ENCODE results near the gene PUS3.
A peak's percentile ranks its signal among the peaks of the same experiment; 100 is the strongest.

Gene PUS3

GRCh38 chr11:125902927-125903710, at the start of gene PUS3:
Gene PUS3, minus strand, starts transcription at chr11:125903206. Its CDS starts 6,922 bp downstream, at chr11:125896284.
- DNase-seq (ENCODE audit: low read depth, low spot score) = peak; percentile 65

- DNase-seq (ENCODE audit: low read depth, low spot score) = no peak
Measured at GRCh38 chr11:125952559-125952958, 49.6 kb upstream of the PUS3 start.

GRCh38 chr11:125951731-125952130, 48.7 kb upstream of the PUS3 start:
- no peak for DNase-seq (ENCODE audit: low read depth, low spot score)

GRCh38 chr11:125950696-125951651, 48.0 kb upstream of the PUS3 start:
- DNase-seq (ENCODE audit: low read depth, low spot score) = no peak

GRCh38 chr11:125950178-125950490, 47.1 kb upstream of the PUS3 start:
- DNase-seq (ENCODE audit: low read depth, low spot score) = no peak

- DNase-seq (ENCODE audit: low read depth, low spot score) = no peak
Measured at GRCh38 chr11:125949271-125950177, 46.5 kb upstream of the PUS3 start.

GRCh38 chr11:125948278-125949051, 45.5 kb upstream of the PUS3 start:
- DNase-seq (ENCODE audit: low read depth, low spot score) = no peak

GRCh38 chr11:125947419-125948277, 44.6 kb upstream of the PUS3 start:
- no peak for DNase-seq (ENCODE audit: low read depth, low spot score)

- DNase-seq (ENCODE audit: low read depth, low spot score) = no peak
Measured at GRCh38 chr11:125946712-125947418, 43.9 kb upstream of the PUS3 start.

GRCh38 chr11:125945797-125946520, 43.0 kb upstream of the PUS3 start, which contains the start of gene VSIG10L2:
Gene VSIG10L2, plus strand, starts transcription at chr11:125946044. Its CDS starts 12 bp downstream, at chr11:125946056.
- no peak for DNase-seq (ENCODE audit: low read depth, low spot score)

- no peak for DNase-seq (ENCODE audit: low read depth, low spot score)
Measured at GRCh38 chr11:125945011-125945796, 42.2 kb upstream of the PUS3 start.

GRCh38 chr11:125944350-125945010, 41.5 kb upstream of the PUS3 start:
- no peak for DNase-seq (ENCODE audit: low read depth, low spot score)

GRCh38 chr11:125943661-125944349, 40.8 kb upstream of the PUS3 start:
- no peak for DNase-seq (ENCODE audit: low read depth, low spot score)

GRCh38 chr11:125942771-125943428, 39.9 kb upstream of the PUS3 start:
- no peak for DNase-seq (ENCODE audit: low read depth, low spot score)

GRCh38 chr11:125941619-125942611, 38.9 kb upstream of the PUS3 start:
- DNase-seq (ENCODE audit: low read depth, low spot score) = no peak
